HepG2 (cell line): ENCODE measurements around the gene SEMA5B. TPM values are rescaled to one million over a fixed set of nuclear protein-coding genes. Genes with fewer than 3 reads are reported as not detected.
A peak's percentile ranks its signal among the peaks of the same experiment; 100 is the strongest.

Experiments
- BCL6 ChIP-seq: IDR thresholded peaks from 2 replicates; pipeline ENCODE4 v1.6.1; 2016; ENCODE audit warnings: missing genetic modification reagents, missing compliant biosample characterization
- DDIT3 ChIP-seq: sonication (generic); formaldehyde crosslinking; IDR thresholded peaks from 2 replicates; pipeline ENCODE4 v1.4.0; 2020; ENCODE audit warnings: mild to moderate bottlenecking, missing genetic modification reagents
- DPF2 ChIP-seq: sonication (generic); formaldehyde crosslinking; IDR thresholded peaks from 2 replicates; pipeline ENCODE4 v1.4.0; 2020; ENCODE audit warnings: mild to moderate bottlenecking, low read depth, missing genetic modification reagents, borderline replicate concordance
- ELF3 ChIP-seq: IDR thresholded peaks from 2 replicates; pipeline ENCODE4 v1.6.1; 2016; ENCODE audit warnings: missing genetic modification reagents, missing compliant biosample characterization
- ETV5 ChIP-seq: IDR thresholded peaks from 2 replicates; pipeline ENCODE4 v1.6.1; 2018; ENCODE audit warnings: missing biosample characterization, missing genetic modification reagents, inconsistent platforms, borderline replicate concordance
- EZH2 ChIP-seq: conservative IDR thresholded peaks from 2 replicates; pipeline ENCODE4 v1.6.1; 2012; ENCODE audit warnings: mild to moderate bottlenecking, low read depth, low read length, moderate library complexity
- GABPA ChIP-seq, 2 experiments: IDR thresholded peaks; 2 replicates each; pipeline ENCODE4 v1.6.1; 2011 to 2016; ENCODE audit warnings: low read depth in 2 of 2, low read length in 1 of 2, missing biosample characterization in 1 of 2, missing genetic modification characterization in 1 of 2
- GATAD2A ChIP-seq: IDR thresholded peaks from 2 replicates; pipeline ENCODE4 v1.6.1; 2016
- HOXA3 ChIP-seq: sonication (generic); formaldehyde crosslinking; IDR thresholded peaks from 2 replicates; pipeline ENCODE4 v1.5.0; 2020; ENCODE audit warnings: missing genetic modification reagents
- IRF9 ChIP-seq: sonication (generic); formaldehyde crosslinking; IDR thresholded peaks from 2 replicates; pipeline ENCODE4 v1.8.0; 2022; ENCODE audit warnings: missing genetic modification reagents, mild to moderate bottlenecking, borderline replicate concordance
- KLF15 ChIP-seq: sonication (generic); formaldehyde crosslinking; IDR thresholded peaks from 2 replicates; pipeline ENCODE4 v1.8.1; 2023; ENCODE audit warnings: borderline replicate concordance, mild to moderate bottlenecking, inconsistent platforms, missing genetic modification reagents, mixed read lengths
- MAF1 ChIP-seq: sonication (generic); formaldehyde crosslinking; IDR thresholded peaks from 2 replicates; pipeline ENCODE4 v1.5.0; 2020; ENCODE audit warnings: missing genetic modification reagents, borderline replicate concordance
- MAX ChIP-seq: IDR thresholded peaks from 2 replicates; pipeline ENCODE4 v1.6.1; 2012; ENCODE audit warnings: inconsistent platforms
- RXRB ChIP-seq: IDR thresholded peaks from 2 replicates; pipeline ENCODE4 v1.6.1; 2016; ENCODE audit warnings: borderline replicate concordance, missing genetic modification reagents, missing compliant biosample characterization
- SRY ChIP-seq: sonication (generic); formaldehyde crosslinking; IDR thresholded peaks from 2 replicates; pipeline ENCODE4 v1.8.0; 2022; ENCODE audit warnings: mild to moderate bottlenecking, missing genetic modification reagents
- TEAD2 ChIP-seq: sonication (generic); formaldehyde crosslinking; IDR thresholded peaks from 2 replicates; pipeline ENCODE4 v1.9.0; 2021; ENCODE audit warnings: missing genetic modification reagents
- TFDP1 ChIP-seq: IDR thresholded peaks from 2 replicates; pipeline ENCODE4 v1.6.1; 2016; ENCODE audit warnings: missing compliant biosample characterization, missing genetic modification reagents, borderline replicate concordance
- TFDP2 ChIP-seq: sonication (generic); formaldehyde crosslinking; IDR thresholded peaks from 2 replicates; pipeline ENCODE4 v1.4.0; 2020; ENCODE audit warnings: missing genetic modification reagents
- TSC22D2 ChIP-seq: sonication (generic); formaldehyde crosslinking; IDR thresholded peaks from 2 replicates; pipeline ENCODE4 v1.5.1; 2020; ENCODE audit warnings: missing genetic modification reagents, mild to moderate bottlenecking, borderline replicate concordance
- ZNF232 ChIP-seq: sonication (generic); formaldehyde crosslinking; IDR thresholded peaks from 2 replicates; pipeline ENCODE4 v1.4.0; 2020; ENCODE audit warnings: missing genetic modification reagents, borderline replicate concordance
- ZNF362 ChIP-seq: sonication (generic); formaldehyde crosslinking; IDR thresholded peaks from 2 replicates; pipeline ENCODE4 v1.4.0; 2020; ENCODE audit warnings: missing genetic modification reagents, mild to moderate bottlenecking, borderline replicate concordance
- ZNF414 ChIP-seq: sonication (generic); formaldehyde crosslinking; IDR thresholded peaks from 2 replicates; pipeline ENCODE4 v1.5.0; 2020; ENCODE audit warnings: missing genetic modification reagents
- ZNF547 ChIP-seq: sonication (generic); formaldehyde crosslinking; IDR thresholded peaks from 2 replicates; pipeline ENCODE4 v1.5.1; 2020; ENCODE audit warnings: mild to moderate bottlenecking, missing genetic modification reagents
- ZNF580 ChIP-seq: IDR thresholded peaks from 2 replicates; pipeline ENCODE4 v1.6.1; 2016; ENCODE audit warnings: low read depth, borderline replicate concordance
- polyA plus RNA-seq, 8 experiments: library from polyadenylated mRNA; depleted of rRNA in 3 of 8; stranded (reverse) in 7 of 8; unstranded in 1 of 8; fragments of >200 nt; fragmentation: Illumina TruSeq in 4 of 8; extraction: Trizol in 4 of 8; gene quantifications; 2 replicates each; pipeline versions ENCODE4 v1.2.1 to v1.2.3, GENCODE V29; 2011 to 2016; ENCODE audit warnings: low read depth in 4 of 8, missing spikeins in 1 of 8, mixed read lengths in 1 of 8; ENCODE audit not compliant: insufficient read depth in 1 of 8
- total RNA-seq, 5 experiments: library from RNA; depleted of rRNA; stranded (reverse); fragments of >200 nt; fragmentation: Illumina TruSeq; extraction: Trizol; gene quantifications; 2 replicates each; pipeline ENCODE4 v1.2.3, GENCODE V29; 2016; ENCODE audit warnings: low read depth in 1 of 5

The SEMA5B gene
- total and polyA plus RNA-seq, 2 of the 13 experiments (the other 11 are each of a cell fraction or from before 2014, with no cell fraction given): not detected

- TF ChIP-seq TFDP1: no peak
- no peak for TF ChIP-seq DDIT3 (CRISPR knock-in tag)
- no peak for TF ChIP-seq SRY (CRISPR knock-in tag)
- no peak for TF ChIP-seq HOXA3
- peak; percentile 32; the same call in 1 of the 2 replicates for TF ChIP-seq GATAD2A (CRISPR knock-in tag)
- TF ChIP-seq IRF9: no peak
- TF ChIP-seq BCL6 (CRISPR knock-in tag): peak; percentile 44
- no peak for TF ChIP-seq GABPA (IDR thresholded peaks at IDR 0.05; ENCODE audit: low read depth, low read length)
- TF ChIP-seq GABPA (CRISPR knock-in tag; IDR thresholded peaks at IDR 0.05; ENCODE audit: low read depth): peak; percentile 50
- no peak for TF ChIP-seq DPF2
- TF ChIP-seq MAX: peak; percentile 42; the same call in 1 of the 2 replicates
- TF ChIP-seq KLF15 (CRISPR knock-in tag): no peak
- TF ChIP-seq ZNF547 (CRISPR knock-in tag): no peak
- TF ChIP-seq ETV5 (CRISPR knock-in tag): peak; percentile 70; the same call in 1 of the 2 replicates
- no peak for TF ChIP-seq MAF1 (CRISPR knock-in tag)
- peak; percentile 9; the same call in 1 of the 2 replicates for TF ChIP-seq RXRB (CRISPR knock-in tag)
- TF ChIP-seq ZNF414: no peak
- no peak for TF ChIP-seq TEAD2 (CRISPR knock-in tag)
- no peak for TF ChIP-seq ZNF232
- TF ChIP-seq ZNF580 (CRISPR knock-in tag): no peak
- 0 out of 2 replicates have a peak, but pooled peaks have one; percentile 59 for TF ChIP-seq ELF3 (CRISPR knock-in tag)
- TF ChIP-seq ZNF362 (CRISPR knock-in tag): no peak
- no peak for TF ChIP-seq EZH2
- TF ChIP-seq TFDP2: no peak
- no peak for TF ChIP-seq TSC22D2
These were observed 134.3 kb downstream of the SEMA5B start (continued) for GRCh38 chr3:122893282-122893681.
